Astrocyte (in vitro differentiated cells and primary cell): ENCODE measurements around the gene SLC25A26. TPM values are rescaled to one million over a fixed set of nuclear protein-coding genes. Genes with fewer than 3 reads are reported as not detected.

Experiments used
- DNase-seq: peaks from one replicate; pipeline ENCODE4 v3.0.0-alpha.2; 2010; ENCODE audit warnings: low read depth
- FAIRE-seq: peaks from 2 replicates; lab custom pipeline; 2011; peaks lifted over from hg19 to GRCh38; lab: Jason Lieb, UNC
- H2AFZ ChIP-seq: 2 replicates; pipeline ENCODE4 v1.6.0; 2012; ENCODE audit warnings: low read depth, low read length, inconsistent platforms
- H3K27ac ChIP-seq: 2 replicates; pipeline ENCODE4 v1.5.1; 2011; ENCODE audit warnings: low read depth, low read length, inconsistent platforms
- H3K27me3 ChIP-seq: 2 replicates; pipeline ENCODE4 v1.6.0; 2011; ENCODE audit warnings: low read length, inconsistent platforms; ENCODE audit not compliant: insufficient read depth
- H3K36me3 ChIP-seq: 2 replicates; pipeline ENCODE4 v1.5.1; 2011; ENCODE audit warnings: low read length, inconsistent platforms; ENCODE audit not compliant: insufficient read depth
- H3K4me1 ChIP-seq: 2 replicates; pipeline ENCODE4 v1.5.1; 2011; ENCODE audit warnings: low read length, inconsistent platforms; ENCODE audit not compliant: insufficient read depth
- H3K4me2 ChIP-seq: 2 replicates; pipeline ENCODE4 v1.6.0; 2012; ENCODE audit warnings: low read length, inconsistent platforms
- H3K4me3 ChIP-seq: 2 replicates; pipeline ENCODE4 v1.5.1; 2011; ENCODE audit warnings: low read depth, mild to moderate bottlenecking, low read length, inconsistent platforms; ENCODE audit not compliant: insufficient read depth
- H3K79me2 ChIP-seq: 2 replicates; pipeline ENCODE4 v1.6.0; 2012; ENCODE audit warnings: mild to moderate bottlenecking, low read length, inconsistent platforms; ENCODE audit not compliant: insufficient read depth
- H3K9ac ChIP-seq: 2 replicates; pipeline ENCODE4 v1.6.0; 2012; ENCODE audit warnings: mild to moderate bottlenecking, low read length, inconsistent platforms
- H3K9me3 ChIP-seq: 2 replicates; pipeline ENCODE4 v1.5.1; 2012; ENCODE audit warnings: low read depth, mild to moderate bottlenecking, low read length, inconsistent platforms; ENCODE audit not compliant: insufficient read depth
- H4K20me1 ChIP-seq: 2 replicates; pipeline ENCODE4 v1.6.0; 2012; ENCODE audit warnings: low read length, inconsistent platforms; ENCODE audit not compliant: insufficient read depth
- H3K27ac Mint-ChIP-seq: one replicate; pipeline ENCODE4 v1.8.0; 2021; ENCODE audit warnings: mild to moderate bottlenecking, mixed read lengths; ENCODE audit not compliant: unreplicated experiment
- H3K27me3 Mint-ChIP-seq: one replicate; pipeline ENCODE4 v1.8.0; 2021; ENCODE audit warnings: low read depth, mixed read lengths; ENCODE audit not compliant: unreplicated experiment
- H3K36me3 Mint-ChIP-seq: one replicate; pipeline ENCODE4 v1.8.0; 2021; ENCODE audit warnings: low read depth, mixed read lengths; ENCODE audit not compliant: unreplicated experiment
- H3K4me1 Mint-ChIP-seq: one replicate; pipeline ENCODE4 v1.8.0; 2021; ENCODE audit warnings: low read depth, mixed read lengths; ENCODE audit not compliant: unreplicated experiment
- H3K4me3 Mint-ChIP-seq: one replicate; pipeline ENCODE4 v1.8.0; 2021; ENCODE audit warnings: mild to moderate bottlenecking, moderate library complexity, mixed read lengths; ENCODE audit not compliant: unreplicated experiment
- H3K9me3 Mint-ChIP-seq: one replicate; pipeline ENCODE4 v1.8.0; 2021; ENCODE audit warnings: mild to moderate bottlenecking, mixed read lengths; ENCODE audit not compliant: unreplicated experiment
- CTCF ChIP-seq: IDR thresholded peaks from 2 replicates; pipeline ENCODE4 v1.5.1; 2011; ENCODE audit warnings: low read depth, mild to moderate bottlenecking, inconsistent platforms, low read length, moderate library complexity; ENCODE audit not compliant: insufficient read depth
- EZH2 ChIP-seq: IDR thresholded peaks from 2 replicates; pipeline ENCODE4 v1.6.1; 2012; ENCODE audit warnings: mild to moderate bottlenecking, low read length, inconsistent platforms; ENCODE audit not compliant: insufficient read depth
- total RNA-seq: library from RNA; stranded (reverse); gene quantifications from 2 replicates; pipeline ENCODE4 v1.2.1, GENCODE V29; 2021

The SLC25A26 gene
- total RNA-seq, 1 donor from 2014 or later = 17.9 TPM

GRCh38 chr3:66399529-66400232, 178.9 kb downstream of the SLC25A26 start:
- DNase-seq = no peak
- Histone ChIP-seq H3K27ac (no peak overlapping the region), H3K27me3 (no peaks in the 10 kb centered on the region), H2AFZ (no peak overlapping the region), H3K4me2 (no peak overlapping the region), H3K79me2 (no peaks in the 10 kb centered on the region), H3K36me3 (peaks cover 11% of the 10 kb centered on the region), H3K4me3 (no peak overlapping the region), H4K20me1 (no peaks in the 10 kb centered on the region), H3K9me3 (no peaks in the 10 kb centered on the region), H3K4me1 (peaks cover 44% of the 10 kb centered on the region), H3K9ac (no peak overlapping the region)
- peaks cover 40% of the 10 kb centered on the region for H3K4me1 Mint-ChIP-seq
- no peaks in the 10 kb centered on the region for H3K27me3 Mint-ChIP-seq
- no peak for FAIRE-seq
- H3K36me3 Mint-ChIP-seq = peaks cover 37% of the 10 kb centered on the region
- no peak overlapping the region for H3K27ac Mint-ChIP-seq
- no peaks in the 10 kb centered on the region for H3K9me3 Mint-ChIP-seq
- no peak overlapping the region for H3K4me3 Mint-ChIP-seq
- no peak for TF ChIP-seq EZH2
- no peak for TF ChIP-seq CTCF

GRCh38 chr3:66400411-66401156, 179.8 kb downstream of the SLC25A26 start:
- H2AFZ ChIP-seq = peak overlapping the region; percentile 37
- no peaks in the 10 kb centered on the region for H3K9me3 Mint-ChIP-seq
- H3K27me3 Mint-ChIP-seq = no peaks in the 10 kb centered on the region
- H3K36me3 Mint-ChIP-seq = peaks cover 38% of the 10 kb centered on the region
- peak overlapping the region; percentile 26 for H3K27ac Mint-ChIP-seq
- DNase-seq (no peak), FAIRE-seq (no peak)
- H3K4me1 Mint-ChIP-seq = peaks cover 36% of the 10 kb centered on the region
- H4K20me1 ChIP-seq = no peaks in the 10 kb centered on the region
- no peak overlapping the region for H3K4me3 Mint-ChIP-seq
- peak overlapping the region; percentile 59 for H3K4me2 ChIP-seq
- H3K79me2 ChIP-seq = no peaks in the 10 kb centered on the region
- H3K4me3 ChIP-seq = no peak overlapping the region
- H3K36me3 ChIP-seq = peaks cover 11% of the 10 kb centered on the region
- peak overlapping the region; percentile 45 for H3K9ac ChIP-seq
- H3K4me1 ChIP-seq = peaks cover 42% of the 10 kb centered on the region
- H3K27ac ChIP-seq = peak overlapping the region; percentile 7
- no peaks in the 10 kb centered on the region for H3K9me3 ChIP-seq
- TF ChIP-seq EZH2 = no peak
- TF ChIP-seq CTCF = no peak
- no peaks in the 10 kb centered on the region for H3K27me3 ChIP-seq

GRCh38 chr3:66401157-66401550, 180.4 kb downstream of the SLC25A26 start:
- Histone ChIP-seq H3K27ac (peak overlapping the region; percentile 7), H3K4me2 (peak overlapping the region; percentile 59), H3K79me2 (no peaks in the 10 kb centered on the region), H3K4me3 (no peak overlapping the region), H3K9me3 (no peaks in the 10 kb centered on the region), H4K20me1 (no peaks in the 10 kb centered on the region), H3K36me3 (peaks cover 10% of the 10 kb centered on the region), H3K9ac (peak overlapping the region; percentile 45), H2AFZ (peak overlapping the region; percentile 37), H3K4me1 (peaks cover 45% of the 10 kb centered on the region), H3K27me3 (no peaks in the 10 kb centered on the region)
- no peak overlapping the region for H3K4me3 Mint-ChIP-seq
- peak overlapping the region; percentile 26 for H3K27ac Mint-ChIP-seq
- FAIRE-seq = no peak
- peak; percentile 61 for DNase-seq
- H3K27me3 Mint-ChIP-seq = no peaks in the 10 kb centered on the region
- peaks cover 39% of the 10 kb centered on the region for H3K4me1 Mint-ChIP-seq
- no peaks in the 10 kb centered on the region for H3K9me3 Mint-ChIP-seq
- no peak for TF ChIP-seq EZH2
- TF ChIP-seq CTCF = no peak
- H3K36me3 Mint-ChIP-seq = peaks cover 40% of the 10 kb centered on the region
